HG02970 (cell line): Measurements from ENCODE around the gene DHRS4L2.
"Not testable (repeated sequence)": the region's sequence is repeated elsewhere in the genome, so short reads cannot be mapped to it uniquely, and the experiment has no call there.

Experiments
- ATAC-seq: cut with Tn5 transposase; IDR thresholded peaks from one replicate; pipeline ENCODE4 v1.9.1; 2021; ENCODE audit warnings: mild to moderate bottlenecking, moderate library complexity, moderate number of reproducible peaks; ENCODE audit not compliant: unreplicated experiment, low FRiP score

DHRS4L2 gene

GRCh38 chr14:23970283-23970659 lies 18.5 kb upstream of the DHRS4L2 start:
- not testable (repeated sequence) for ATAC-seq

GRCh38 chr14:23973178-23973577 lies 15.6 kb upstream of the DHRS4L2 start:
- not testable (repeated sequence) for ATAC-seq

- ATAC-seq: not testable (repeated sequence)
These were observed 14.7 kb upstream of the DHRS4L2 start for GRCh38 chr14:23974041-23974440.

- ATAC-seq: not testable (repeated sequence)
These were observed 11.5 kb upstream of the DHRS4L2 start for GRCh38 chr14:23977208-23977607.

- ATAC-seq: not testable (repeated sequence)
These were observed 6.5 kb upstream of the DHRS4L2 start for GRCh38 chr14:23981951-23982813.

GRCh38 chr14:23984891-23985602 lies 3.7 kb upstream of the DHRS4L2 start:
- ATAC-seq: no peak

- ATAC-seq: not testable (repeated sequence)
These were observed 514 bp upstream of the DHRS4L2 start for GRCh38 chr14:23988223-23988606.

GRCh38 chr14:23989734-23990445 lies 1.2 kb downstream of the DHRS4L2 start:
- ATAC-seq: not testable (repeated sequence)

DNA sequence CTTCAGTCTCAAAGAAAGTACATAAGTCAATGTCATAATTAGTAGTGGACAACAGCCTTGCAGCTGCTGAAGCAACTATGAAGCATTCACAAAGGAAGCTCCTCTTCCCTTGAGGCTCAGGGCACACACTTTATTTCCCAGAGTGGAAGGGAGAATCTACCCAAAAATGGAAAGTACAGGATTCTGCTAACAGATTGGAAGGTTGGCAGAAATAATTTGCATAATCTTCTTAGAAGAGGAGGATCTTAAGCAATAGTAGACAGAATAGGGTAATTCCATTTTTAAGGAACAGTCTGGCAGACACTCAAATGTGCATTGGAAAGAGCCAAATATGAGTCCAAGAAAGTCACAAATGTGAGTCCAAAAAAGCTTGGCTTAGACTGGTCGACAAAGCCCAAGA lies 2.2 kb downstream of the DHRS4L2 start:
- ATAC-seq: not testable (repeated sequence)

- not testable (repeated sequence) for ATAC-seq
These were observed 4.3 kb downstream of the DHRS4L2 start for GRCh38 chr14:23993042-23993441.

GRCh38 chr14:23996009-23996408 lies 7.3 kb downstream of the DHRS4L2 start:
- not testable (repeated sequence) for ATAC-seq

DNA sequence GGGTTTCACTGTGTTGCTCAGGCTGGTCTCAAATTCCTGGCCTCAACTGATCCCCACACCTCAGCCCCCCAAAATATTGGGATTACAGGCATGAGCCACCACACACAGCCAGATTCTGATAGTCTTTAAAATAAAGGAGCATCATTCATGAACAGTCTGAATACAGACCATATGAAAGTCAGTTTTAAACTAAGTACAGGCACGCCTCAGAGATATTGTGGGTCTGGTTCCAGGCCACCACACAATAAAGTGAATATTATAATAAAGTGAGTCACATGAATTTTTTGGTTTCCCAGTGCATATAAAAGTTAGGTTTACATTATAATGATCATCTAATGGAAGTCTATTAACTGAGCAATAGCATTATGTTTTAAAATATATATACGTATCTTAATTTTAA lies 8.1 kb downstream of the DHRS4L2 start:
- ATAC-seq: not testable (repeated sequence)

DNA sequence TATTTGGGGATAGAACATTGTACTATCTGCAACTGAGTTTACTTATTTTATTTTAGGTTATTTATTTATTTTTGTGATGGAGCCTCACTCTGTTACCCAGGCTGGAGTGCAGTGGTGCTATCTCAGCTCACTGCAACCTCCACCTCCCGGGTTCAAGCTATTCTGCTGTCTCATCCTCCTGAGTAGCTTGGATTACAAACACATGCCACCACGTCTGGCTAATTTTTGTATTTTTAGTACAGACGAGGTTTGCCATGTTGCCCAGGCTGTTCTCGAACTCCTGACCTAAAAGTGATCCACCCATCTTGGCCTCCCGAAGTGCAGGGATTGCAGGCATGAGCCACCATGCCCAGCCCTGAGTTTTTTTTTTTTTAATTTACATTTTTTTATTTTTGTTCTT lies 10.9 kb downstream of the DHRS4L2 start:
- ATAC-seq: not testable (repeated sequence)

DNA sequence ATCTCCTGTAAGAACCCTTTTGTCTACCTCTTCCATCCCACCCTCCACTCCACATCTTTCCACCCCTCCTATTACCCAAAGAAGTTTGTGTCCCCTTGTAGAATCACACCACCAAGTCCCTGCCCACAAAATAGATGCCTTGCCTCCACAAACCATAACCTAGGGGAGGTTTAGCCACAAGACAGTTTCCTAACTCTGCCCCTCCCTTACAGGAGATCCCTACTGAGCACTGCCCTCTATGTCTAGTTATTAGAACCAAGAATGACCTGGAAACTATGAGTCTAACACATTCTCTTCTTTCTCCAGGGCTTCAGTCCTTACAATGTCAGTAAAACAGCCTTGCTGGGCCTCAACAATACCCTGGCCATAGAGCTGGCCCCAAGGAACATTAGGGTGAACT lies 12.3 kb downstream of the DHRS4L2 start:
- ATAC-seq: not testable (repeated sequence)

DNA sequence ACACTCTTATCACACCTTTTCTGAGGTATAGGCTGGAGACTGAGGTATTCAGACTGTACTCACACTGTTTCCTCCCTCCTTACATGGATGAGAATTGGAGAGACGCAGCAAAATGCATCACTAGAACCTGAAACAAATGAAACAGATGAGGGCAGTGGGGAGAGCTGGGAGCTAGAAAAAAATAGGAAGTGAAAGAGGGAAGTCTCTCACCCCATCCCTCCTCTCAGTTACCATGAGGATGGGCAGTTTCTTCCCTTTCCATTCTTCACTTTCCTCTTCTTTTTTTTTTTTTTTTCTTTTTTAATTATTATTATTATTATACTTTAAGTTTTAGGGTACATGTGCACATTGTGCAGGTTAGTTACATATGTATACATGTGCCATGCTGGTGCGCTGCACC lies 12.9 kb downstream of the DHRS4L2 start:
- not testable (repeated sequence) for ATAC-seq

DNA sequence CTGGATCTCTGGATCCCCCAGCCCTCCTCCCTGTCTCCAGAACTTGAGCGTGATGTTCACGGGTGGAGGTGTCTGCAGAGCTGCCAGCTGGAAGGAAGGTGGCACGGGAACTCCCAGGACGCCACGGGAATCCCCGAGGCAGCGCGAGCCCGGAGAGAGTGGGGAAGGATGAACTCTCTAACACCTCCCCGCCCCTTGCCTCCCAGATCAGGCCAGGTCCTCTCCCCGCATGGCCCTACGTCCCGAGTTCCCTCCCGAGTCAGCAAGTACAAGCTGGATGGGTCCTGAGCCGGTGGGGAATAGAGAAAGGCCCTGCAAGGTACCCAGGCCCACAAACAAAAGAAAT lies 17.7 kb downstream of the DHRS4L2 start:
- ATAC-seq: peak; percentile 17

DNA sequence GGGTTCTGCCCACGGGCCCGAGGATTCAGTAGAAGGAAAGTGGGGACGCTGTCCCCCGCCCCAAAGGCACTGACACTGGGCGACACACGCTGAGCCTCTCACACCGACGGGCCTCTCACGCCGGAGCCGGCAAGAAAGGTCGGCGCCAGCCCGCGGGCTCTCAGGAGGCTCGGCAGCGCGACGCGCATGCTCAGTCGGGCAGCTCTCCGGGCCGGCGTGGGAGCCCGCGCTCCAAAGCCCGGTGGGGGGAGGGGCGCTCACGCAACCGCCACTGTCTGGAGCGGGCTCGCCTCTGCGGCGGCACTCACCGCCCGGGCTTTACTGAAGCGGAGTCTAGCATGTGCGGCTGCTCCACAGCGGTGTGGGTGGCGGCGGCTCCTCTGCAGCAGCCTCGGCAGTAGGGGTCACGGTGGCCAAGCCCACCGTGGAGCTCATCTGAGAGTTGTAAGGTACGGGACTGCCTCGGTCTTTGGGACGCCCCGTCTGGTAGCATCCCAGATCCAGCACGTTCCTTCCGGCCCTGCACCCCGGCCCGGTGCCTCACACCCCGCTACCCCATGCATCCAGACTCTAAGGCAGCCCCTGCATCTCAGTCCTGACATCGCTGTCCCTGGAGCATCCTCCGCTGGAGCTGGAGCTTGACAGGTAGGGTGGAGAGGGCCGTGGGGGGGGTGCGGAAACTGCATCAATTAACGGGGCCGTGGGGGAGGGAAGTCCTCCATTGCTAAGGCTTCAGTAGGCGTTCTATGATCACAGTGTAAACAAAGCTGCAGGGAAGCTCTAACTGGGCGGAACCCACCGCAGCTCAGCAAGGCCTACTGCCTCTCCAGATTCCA lies 18.3 kb downstream of the DHRS4L2 start:
- ATAC-seq: peak; percentile 84

- ATAC-seq: no peak
These were observed 22.3 kb downstream of the DHRS4L2 start for GRCh38 chr14:24011051-24011450.

- ATAC-seq: not testable (repeated sequence)
These were observed 24.1 kb downstream of the DHRS4L2 start for GRCh38 chr14:24012726-24013273.
